A549 (cell line): ENCODE data around the gene SLIT3. TPM values are rescaled to one million over a fixed set of nuclear protein-coding genes. Genes with fewer than 3 reads are reported as not detected.

Source experiments
- ATAC-seq, 2 experiments: fragments of 200-7000 bp in 1 of 2; fragments of >200 bp in 1 of 2; cut with Nextera tagmentation in 1 of 2; cut with Tn5 transposase in 1 of 2; 3 replicates each; pipeline versions ENCODE4 v1.8.0 to v1.9.1; 2018 to 2020; ENCODE audit warnings: mild to moderate bottlenecking in 1 of 2, moderate library complexity in 1 of 2
- CTCF ChIA-PET: fragments of 300-600 bp; sonication (Branson Sonifier 250); formaldehyde crosslinking; extraction: SDS; loops from one replicate; lab custom pipeline; 2021; ENCODE audit warnings: antibody characterized with exemption, inconsistent platforms; lab: Yijun Ruan, JAX
- POLR2A ChIA-PET: fragments of 350-600 bp; formaldehyde crosslinking; extraction: SDS; loops from one replicate; lab custom pipeline; 2021; ENCODE audit warnings: antibody characterized with exemption, inconsistent platforms; lab: Yijun Ruan, JAX
- DNase-seq, 2 experiments: peaks; one replicate each; pipeline versions ENCODE4 v3.0.0 to v3.0.0-alpha.2; 2011 to 2016; ENCODE audit warnings: low read depth in 1 of 2, low spot score in 1 of 2
- FAIRE-seq: peaks from 2 replicates; lab custom pipeline; 2011; peaks lifted over from hg19 to GRCh38; lab: Jason Lieb, UNC
- H3K27ac ChIP-seq, 2 experiments: fragments of >200 bp; sonication (Bioruptor Twin); formaldehyde crosslinking; 3 replicates each; pipeline ENCODE4 v1.5.1; 2016 to 2017
- H3K4me1 ChIP-seq: fragments of >200 bp; sonication (Bioruptor Twin); formaldehyde crosslinking; 3 replicates; pipeline ENCODE4 v1.6.1; 2016
- H3K4me2 ChIP-seq: fragments of >200 bp; sonication (Bioruptor Twin); formaldehyde crosslinking; 3 replicates; pipeline ENCODE4 v1.6.1; 2016
- H3K4me3 ChIP-seq: fragments of >200 bp; sonication (Bioruptor Twin); formaldehyde crosslinking; 3 replicates; pipeline ENCODE4 v1.5.1; 2016
- H3K9me3 ChIP-seq: fragments of >200 bp; sonication (Bioruptor Twin); formaldehyde crosslinking; 3 replicates; pipeline ENCODE4 v1.6.1; 2016
- ATOH8 ChIP-seq: fragments of 250-450 bp; sonication (Bioruptor Pico); IDR thresholded peaks from 2 replicates; pipeline ENCODE4 v1.5.0; 2020; ENCODE audit warnings: low read depth, mild to moderate bottlenecking, moderate library complexity
- BHLHE40 ChIP-seq: IDR thresholded peaks from 2 replicates; pipeline ENCODE4 v1.6.1; 2012; ENCODE audit warnings: low read depth, low read length, inconsistent platforms
- CHD2 ChIP-seq: fragments of 150-350 bp; IDR thresholded peaks from 2 replicates; pipeline ENCODE4 v1.6.1; 2014; ENCODE audit warnings: low read length; ENCODE audit not compliant: partially characterized antibody
- CHD4 ChIP-seq: fragments of 200-600 bp; sonication (generic); IDR thresholded peaks from 2 replicates; pipeline ENCODE4 v1.6.1; 2016; ENCODE audit warnings: antibody characterized with exemption, mild to moderate bottlenecking, borderline replicate concordance
- EHMT2 ChIP-seq: fragments of 200-600 bp; sonication (generic); IDR thresholded peaks from 2 replicates; pipeline ENCODE4 v1.6.1; 2016; ENCODE audit warnings: antibody characterized with exemption, low read depth, mild to moderate bottlenecking, moderate library complexity
- FOSL2 ChIP-seq, 2 experiments: fragments of 450-650 bp in 1 of 2; fragments of >200 bp in 1 of 2; sonication (Bioruptor Twin) in 1 of 2; formaldehyde crosslinking; IDR thresholded peaks; 2 replicates each; pipeline versions ENCODE4 v1.5.0 to v1.6.1; 2016 to 2020; ENCODE audit warnings: mild to moderate bottlenecking in 1 of 2, moderate library complexity in 1 of 2
- FOXS1 ChIP-seq: fragments of 250-450 bp; sonication (Bioruptor Pico); IDR thresholded peaks from 2 replicates; pipeline ENCODE4 v1.5.0; 2020; ENCODE audit warnings: mild to moderate bottlenecking, moderate library complexity
- GATA3 ChIP-seq: IDR thresholded peaks from 2 replicates; pipeline ENCODE4 v1.6.1; 2012; ENCODE audit warnings: borderline replicate concordance
- HOXB13 ChIP-seq: fragments of 250-450 bp; sonication (Bioruptor Pico); IDR thresholded peaks from 2 replicates; pipeline ENCODE4 v1.5.0; 2020; ENCODE audit warnings: low read depth, mild to moderate bottlenecking, moderate library complexity
- JUN ChIP-seq, 2 experiments: fragments of >200 bp; sonication (Bioruptor Twin); formaldehyde crosslinking; IDR thresholded peaks; 2 replicates in 1 of 2; 3 replicates in 1 of 2; pipeline ENCODE4 v1.6.1; 2016 to 2017
- KDM1A ChIP-seq: fragments of 200-600 bp; sonication (generic); IDR thresholded peaks from 2 replicates; pipeline ENCODE4 v1.6.1; 2016; ENCODE audit warnings: low read depth, mild to moderate bottlenecking
- KDM5A ChIP-seq: fragments of 200-600 bp; sonication (generic); IDR thresholded peaks from 2 replicates; pipeline ENCODE4 v1.6.1; 2016; ENCODE audit warnings: antibody characterized with exemption, mild to moderate bottlenecking
- MYC ChIP-seq: IDR thresholded peaks from 2 replicates; pipeline ENCODE4 v1.6.1; 2012; ENCODE audit warnings: mild to moderate bottlenecking, inconsistent platforms, low read length, improper control_type of control experiment, borderline replicate concordance
- NPAS2 ChIP-seq: fragments of 250-450 bp; sonication (Bioruptor Pico); IDR thresholded peaks from 2 replicates; pipeline ENCODE4 v1.8.0; 2022; ENCODE audit warnings: mild to moderate bottlenecking, moderate library complexity, borderline replicate concordance
- PBX3 ChIP-seq: IDR thresholded peaks from 2 replicates; pipeline ENCODE4 v1.6.1; 2012
- PHF8 ChIP-seq: fragments of 200-600 bp; sonication (generic); IDR thresholded peaks from 2 replicates; pipeline ENCODE4 v1.6.1; 2016; ENCODE audit warnings: low read depth, mild to moderate bottlenecking, antibody characterized with exemption, moderate library complexity, borderline replicate concordance
- POLR2A ChIP-seq: IDR thresholded peaks from 2 replicates; pipeline ENCODE4 v1.6.1; 2012; ENCODE audit warnings: mild to moderate bottlenecking, low read length
- RARB ChIP-seq: fragments of 250-450 bp; sonication (Bioruptor Pico); IDR thresholded peaks from 2 replicates; pipeline ENCODE4 v1.8.0; 2021; ENCODE audit warnings: mild to moderate bottlenecking, moderate library complexity
- SREBF2 ChIP-seq: fragments of 450-650 bp; IDR thresholded peaks from 2 replicates; pipeline ENCODE4 v1.6.1; 2014; ENCODE audit warnings: mild to moderate bottlenecking, moderate library complexity
- TFCP2L1 ChIP-seq: fragments of 250-450 bp; sonication (Bioruptor Pico); IDR thresholded peaks from 2 replicates; pipeline ENCODE4 v1.5.0; 2021; ENCODE audit warnings: mild to moderate bottlenecking
- TP53 ChIP-seq: fragments of 250-450 bp; sonication (Bioruptor Pico); IDR thresholded peaks from 2 replicates; pipeline ENCODE4 v1.5.0; 2021; ENCODE audit warnings: mild to moderate bottlenecking, moderate library complexity
- USF2 ChIP-seq: fragments of 450-650 bp; IDR thresholded peaks from 2 replicates; pipeline ENCODE4 v1.6.1; 2014; ENCODE audit warnings: antibody characterized with exemption
- ZFP36 ChIP-seq: fragments of 450-650 bp; IDR thresholded peaks from 2 replicates; pipeline ENCODE4 v1.6.1; 2014; ENCODE audit warnings: borderline replicate concordance; ENCODE audit not compliant: partially characterized antibody
- WGBS: methylation state at CpG from one replicate; pipeline ENCODE4 v1.1.6; 2017; ENCODE audit errors: missing lambda C conversion rate; 5-methylcytosine and 5-hydroxymethylcytosine counted together
- polyA plus RNA-seq, 4 experiments: library from polyadenylated mRNA; depleted of rRNA in 3 of 4; stranded (reverse); fragments of >200 nt; fragmentation: RNase III in 1 of 4; extraction: RNeasy Plus Mini Kit Qiagen cat#74134 plus additional on column Dnase treatment in 1 of 4; gene quantifications; 2 replicates in 3 of 4; 3 replicates in 1 of 4; pipeline ENCODE4 v1.2.3, GENCODE V29; 2011 to 2017
- TF ChIP-seq, protein P1 (sequence below): fragments of 250-450 bp; sonication (Bioruptor Pico); IDR thresholded peaks from 2 replicates; pipeline ENCODE4 v1.5.0; 2021; ENCODE audit warnings: mild to moderate bottlenecking, moderate library complexity, borderline replicate concordance

SLIT3 gene
- polyA plus RNA-seq, 2 of the 4 experiments (the other 2 are of a cell fraction) = 12.7 to 22.9 TPM

- no peak overlapping the region for H3K4me3 ChIP-seq
- no peak for FAIRE-seq
- TF ChIP-seq JUN (IDR thresholded peaks at IDR 0.05) (no peak), KDM5A (no peak), EHMT2 (no peak), CHD2 (no peak), ZFP36 (no peak), PBX3 (no peak), TP53 (no peak), CHD4 (no peak), FOSL2 (IDR thresholded peaks at IDR 0.05) (no peak), FOSL2 (CRISPR knock-in tag; IDR thresholded peaks at IDR 0.05) (no peak), MYC (no peak), POLR2A (no peak), BHLHE40 (no peak), GATA3 (no peak)
- POLR2A ChIA-PET = no interaction called here
- no peak overlapping the region for H3K4me2 ChIP-seq
- no peaks in the 10 kb centered on the region for H3K9me3 ChIP-seq
- ATAC-seq = no peak
- no peak for DNase-seq
- H3K4me1 ChIP-seq = peaks cover 6% of the 10 kb centered on the region; the same call in 2 of the 3 replicates
- WGBS = 67% methylated on average over 3 of the region's 3 CpGs
- CTCF ChIA-PET = interaction anchor here (0.8 kb wide), 1 partner anchor 387 kb away, joined by 3 read pairs; no protein-coding TSS in a partner anchor
- H3K27ac ChIP-seq = no peak overlapping the region
Measured at GRCh38 chr5:168656633-168657032, 644.3 kb downstream of the SLIT3 start.

GRCh38 chr5:168655316-168655715, 645.6 kb downstream of the SLIT3 start:
- H3K4me3 ChIP-seq = no peak overlapping the region
- H3K27ac ChIP-seq = no peak overlapping the region
- WGBS = 87% methylated on average over 5 of the region's 5 CpGs
- H3K4me1 ChIP-seq = peaks cover 12% of the 10 kb centered on the region; the same call in 2 of the 3 replicates
- DNase-seq (no peak), ATAC-seq (no peak), FAIRE-seq (no peak)
- POLR2A ChIA-PET = no interaction called here
- TF ChIP-seq HOXB13 (CRISPR knock-in tag) (no peak), ATOH8 (CRISPR knock-in tag) (no peak), ZFP36 (no peak), JUN (IDR thresholded peaks at IDR 0.05) (no peak), RARB (CRISPR knock-in tag) (no peak), USF2 (no peak), TFCP2L1 (CRISPR knock-in tag) (no peak), EHMT2 (no peak), NPAS2 (no peak), CHD2 (no peak), SREBF2 (no peak), PHF8 (no peak), KDM1A (no peak), CHD4 (no peak), FOXS1 (no peak)
- TF ChIP-seq, protein P1, sequence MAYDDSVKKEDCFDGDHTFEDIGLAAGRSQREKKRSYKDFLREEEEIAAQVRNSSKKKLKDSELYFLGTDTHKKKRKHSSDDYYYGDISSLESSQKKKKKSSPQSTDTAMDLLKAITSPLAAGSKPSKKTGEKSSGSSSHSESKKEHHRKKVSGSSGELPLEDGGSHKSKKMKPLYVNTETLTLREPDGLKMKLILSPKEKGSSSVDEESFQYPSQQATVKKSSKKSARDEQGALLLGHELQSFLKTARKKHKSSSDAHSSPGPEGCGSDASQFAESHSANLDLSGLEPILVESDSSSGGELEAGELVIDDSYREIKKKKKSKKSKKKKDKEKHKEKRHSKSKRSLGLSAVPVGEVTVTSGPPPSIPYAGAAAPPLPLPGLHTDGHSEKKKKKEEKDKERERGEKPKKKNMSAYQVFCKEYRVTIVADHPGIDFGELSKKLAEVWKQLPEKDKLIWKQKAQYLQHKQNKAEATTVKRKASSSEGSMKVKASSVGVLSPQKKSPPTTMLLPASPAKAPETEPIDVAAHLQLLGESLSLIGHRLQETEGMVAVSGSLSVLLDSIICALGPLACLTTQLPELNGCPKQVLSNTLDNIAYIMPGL (CRISPR knock-in tag) = no peak
- no peaks in the 10 kb centered on the region for H3K9me3 ChIP-seq
- no peak overlapping the region for H3K4me2 ChIP-seq
- CTCF ChIA-PET = interaction anchor here (1.3 kb wide), 1 partner anchor 25 kb away, joined by 3 read pairs; no protein-coding TSS in a partner anchor
